HG03025 (cell line): ENCODE results near the gene SESN3.

Experiments used
- ATAC-seq: cut with Tn5 transposase; IDR thresholded peaks from one replicate; pipeline ENCODE4 v1.9.1; 2021; ENCODE audit warnings: mild to moderate bottlenecking, moderate library complexity; ENCODE audit not compliant: unreplicated experiment, low FRiP score

Gene SESN3

DNA sequence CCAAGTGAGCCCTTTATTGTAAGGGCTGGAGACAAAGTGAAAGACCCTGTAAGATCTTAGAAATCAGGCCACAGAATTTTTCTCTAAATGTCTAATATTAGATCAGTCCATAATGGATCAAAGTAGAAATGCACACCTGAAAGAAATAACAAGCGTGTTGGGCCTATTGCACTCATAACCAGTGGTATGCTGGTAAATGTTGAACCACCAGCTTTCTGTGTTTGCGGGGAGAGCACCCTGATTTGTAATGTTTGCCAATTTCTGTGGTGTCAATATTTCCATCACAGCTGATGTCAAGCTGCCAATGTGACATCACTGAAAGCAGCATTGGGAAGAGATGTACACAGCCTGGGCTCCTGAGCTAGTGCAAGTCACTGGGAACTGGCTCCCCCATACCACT lies 95.1 kb downstream of the SESN3 start:
- no peak for ATAC-seq

DNA sequence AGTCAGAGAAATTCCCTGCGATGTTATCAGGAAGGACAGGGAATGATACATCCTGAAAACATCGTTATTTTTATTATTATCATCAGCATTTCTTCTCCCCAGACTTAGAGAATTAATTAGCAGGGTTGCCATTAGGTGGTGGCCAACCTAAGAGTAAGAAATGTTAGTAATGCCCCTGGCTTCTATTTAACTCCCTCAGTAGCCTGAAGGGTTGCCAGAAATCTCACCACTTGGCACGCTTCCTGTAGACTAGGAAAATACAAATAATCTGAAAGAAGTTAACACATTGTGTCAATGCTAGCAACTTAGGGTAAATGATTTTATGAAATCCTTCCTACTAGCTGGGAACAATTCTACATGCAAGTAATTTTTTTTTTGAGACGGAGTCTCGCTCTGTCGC lies 95.8 kb downstream of the SESN3 start:
- no peak for ATAC-seq

DNA sequence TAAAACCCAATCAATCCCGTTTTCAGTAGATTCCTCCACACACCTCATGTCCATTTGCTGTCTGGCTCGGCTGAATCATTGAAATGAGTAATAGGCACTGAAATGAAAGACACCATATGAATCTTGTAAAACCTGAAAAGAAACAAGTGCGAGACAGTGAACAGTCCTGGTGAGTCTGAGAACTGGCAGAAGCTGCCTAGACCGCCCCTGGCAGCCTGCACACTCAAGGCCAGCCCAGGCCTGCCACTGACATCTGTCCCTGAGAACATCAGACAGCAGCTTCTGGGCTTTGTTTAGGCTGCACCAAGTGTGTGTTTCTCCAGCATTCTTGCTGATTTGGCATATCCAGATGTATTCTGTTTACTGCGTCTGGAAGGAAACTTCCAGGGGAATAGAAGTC lies 96.5 kb downstream of the SESN3 start:
- no peak for ATAC-seq

DNA sequence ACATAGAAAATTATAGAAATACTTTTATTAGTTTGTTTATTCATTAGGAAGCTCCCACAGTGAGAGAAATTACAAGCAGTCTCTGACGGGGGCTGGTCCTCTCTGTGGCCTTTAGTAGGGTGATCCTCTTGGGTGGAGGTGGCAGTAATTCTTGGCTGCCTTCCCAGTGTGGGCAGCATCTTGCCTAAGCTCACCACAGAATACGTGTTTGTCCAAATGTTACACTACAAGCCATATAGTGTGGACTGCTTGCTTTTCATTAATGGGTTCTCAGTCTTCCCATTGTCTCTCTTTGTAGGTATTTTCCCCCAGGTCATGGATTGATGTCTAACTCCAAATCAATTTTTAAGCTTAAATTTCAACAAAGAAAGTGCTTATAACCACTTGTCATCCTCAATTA lies 98.0 kb downstream of the SESN3 start:
- no peak for ATAC-seq

DNA sequence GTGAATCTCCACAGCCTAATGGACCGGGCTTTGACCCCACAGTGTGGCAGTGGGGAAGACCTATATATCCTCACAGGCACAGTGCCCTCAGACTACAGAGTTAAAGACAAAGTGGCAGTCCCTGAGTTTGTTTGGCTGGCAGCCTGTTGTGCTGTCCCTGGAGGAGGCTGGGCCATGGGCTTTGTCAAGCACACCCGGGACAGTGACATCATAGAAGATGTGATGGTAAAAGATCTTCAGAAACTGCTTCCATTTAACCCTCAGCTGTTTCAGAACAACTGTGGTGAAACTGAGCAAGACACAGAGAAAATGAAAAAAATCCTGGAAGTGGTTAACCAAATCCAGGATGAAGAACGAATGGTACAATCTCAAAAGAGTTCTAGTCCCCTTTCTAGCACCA lies 102.4 kb downstream of the SESN3 start:
- ATAC-seq: no peak

DNA sequence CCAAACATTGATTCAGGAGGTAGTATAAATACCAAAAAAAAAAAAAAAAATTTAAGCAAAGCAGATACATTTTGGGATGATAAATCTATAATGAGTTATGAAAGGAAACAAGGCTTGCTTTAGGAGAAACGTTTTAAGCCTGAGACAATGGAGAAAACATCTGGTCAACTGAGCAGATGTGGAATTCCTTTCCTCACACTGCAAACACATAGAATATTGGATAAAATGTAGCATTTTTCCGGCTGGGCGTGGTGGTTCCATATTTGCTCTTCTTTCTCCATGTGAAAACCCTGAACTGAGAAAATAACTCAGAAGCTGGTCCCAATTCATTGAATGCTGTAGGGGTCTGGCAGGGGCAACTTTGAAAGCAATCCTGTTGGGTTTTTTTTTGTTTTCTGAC lies 107.4 kb downstream of the SESN3 start:
- no peak for ATAC-seq

DNA sequence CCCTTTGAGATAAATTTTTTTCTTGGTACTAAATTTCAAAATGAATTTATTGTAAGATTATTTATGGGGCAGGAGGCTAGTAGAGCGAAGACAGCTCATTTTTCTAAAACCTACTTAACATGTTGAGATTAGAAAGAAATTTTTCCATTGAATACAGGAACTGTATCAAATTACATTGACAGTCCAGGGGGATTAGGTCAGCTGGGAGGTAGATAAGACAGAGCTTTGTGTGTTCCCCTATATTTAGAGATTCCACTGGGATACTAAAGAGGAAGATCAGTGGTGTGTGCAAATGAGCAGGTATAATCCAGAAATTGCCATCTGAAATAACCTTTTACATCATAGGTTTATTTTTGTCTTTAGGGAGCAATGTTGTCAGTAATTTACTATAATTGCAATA lies 109.3 kb downstream of the SESN3 start:
- ATAC-seq: no peak

DNA sequence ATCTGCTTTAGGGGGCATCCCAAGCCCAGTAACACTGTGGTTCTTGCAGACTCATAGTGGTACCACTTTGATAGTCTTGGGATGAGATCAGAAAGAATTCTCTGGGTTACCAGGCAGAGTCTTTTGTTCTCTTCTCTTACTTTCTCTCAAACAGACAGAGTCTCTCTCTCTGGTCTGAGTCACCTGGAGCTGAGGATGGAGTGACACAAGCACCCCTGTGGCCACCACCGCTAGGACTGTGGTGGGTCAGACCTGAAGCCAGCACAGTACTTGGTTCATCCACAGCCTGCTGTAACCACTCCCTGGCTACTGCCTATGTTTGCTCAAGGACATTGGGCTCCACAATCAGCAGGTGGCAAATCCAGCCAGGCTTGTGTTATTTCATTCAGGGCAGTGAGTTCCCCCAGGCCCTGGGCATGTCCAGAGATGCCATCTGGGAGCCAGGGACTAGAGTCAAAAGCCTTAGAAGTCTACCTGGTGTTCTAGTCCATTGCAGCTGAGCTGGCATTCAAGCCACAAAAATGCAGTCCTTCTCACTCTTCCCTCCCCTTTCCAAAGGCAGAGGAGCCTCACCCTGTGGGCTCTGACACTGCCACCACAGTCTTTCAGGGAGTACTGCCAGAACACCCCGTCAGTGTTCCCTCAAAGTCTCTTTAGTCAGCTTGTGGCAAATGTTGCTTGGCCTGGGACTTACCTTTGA lies 111.5 kb downstream of the SESN3 start:
- no peak for ATAC-seq

DNA sequence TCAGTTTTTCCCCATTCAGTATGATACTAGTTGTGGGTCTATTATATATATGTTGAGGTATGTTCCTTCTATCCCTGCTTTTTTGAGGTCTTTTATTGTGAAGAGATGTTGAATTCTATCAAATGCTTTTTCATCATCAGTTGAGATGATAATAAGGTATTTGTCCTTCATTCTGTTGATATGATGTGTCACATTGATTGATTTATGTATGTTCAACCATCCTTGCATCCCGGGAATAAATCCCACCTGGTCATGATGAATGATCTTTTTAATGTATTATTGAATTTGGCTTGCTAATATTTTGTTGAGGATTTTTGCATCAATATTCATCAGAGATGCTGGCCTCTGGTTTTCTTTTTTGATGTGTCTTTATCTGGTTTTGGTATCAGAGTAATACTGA lies 115.4 kb downstream of the SESN3 start:
- no peak for ATAC-seq
